GM12801 (cell line): ENCODE measurements around the gene CCDC102B.

Experiments
- CTCF ChIP-seq: IDR thresholded peaks from one replicate; pipeline ENCODE4 v1.5.1; 2011; ENCODE audit warnings: control low read depth; ENCODE audit not compliant: insufficient read length; ENCODE audit errors: extremely low read depth

The CCDC102B gene

GRCh38 chr18:69000366-69000765 is 202.5 kb downstream of the CCDC102B start:
- no peak for TF ChIP-seq CTCF

- no peak for TF ChIP-seq CTCF
These were observed 204.4 kb downstream of the CCDC102B start for GRCh38 chr18:69002233-69002632.

GRCh38 chr18:69008538-69008937 is 210.7 kb downstream of the CCDC102B start:
- no peak for TF ChIP-seq CTCF

GRCh38 chr18:69021211-69021805 is 223.4 kb downstream of the CCDC102B start:
- no peak for TF ChIP-seq CTCF

- no peak for TF ChIP-seq CTCF
These were observed 224.5 kb downstream of the CCDC102B start for GRCh38 chr18:69022426-69022825.

GRCh38 chr18:69031571-69031970 is 233.7 kb downstream of the CCDC102B start:
- TF ChIP-seq CTCF, result no peak

GRCh38 chr18:69032009-69032408 is 234.1 kb downstream of the CCDC102B start:
- TF ChIP-seq CTCF, result no peak

GRCh38 chr18:69035756-69036155 is 237.9 kb downstream of the CCDC102B start:
- TF ChIP-seq CTCF, result no peak
